Measurements from ENCODE around the gene FTSJ1.

DNA sequence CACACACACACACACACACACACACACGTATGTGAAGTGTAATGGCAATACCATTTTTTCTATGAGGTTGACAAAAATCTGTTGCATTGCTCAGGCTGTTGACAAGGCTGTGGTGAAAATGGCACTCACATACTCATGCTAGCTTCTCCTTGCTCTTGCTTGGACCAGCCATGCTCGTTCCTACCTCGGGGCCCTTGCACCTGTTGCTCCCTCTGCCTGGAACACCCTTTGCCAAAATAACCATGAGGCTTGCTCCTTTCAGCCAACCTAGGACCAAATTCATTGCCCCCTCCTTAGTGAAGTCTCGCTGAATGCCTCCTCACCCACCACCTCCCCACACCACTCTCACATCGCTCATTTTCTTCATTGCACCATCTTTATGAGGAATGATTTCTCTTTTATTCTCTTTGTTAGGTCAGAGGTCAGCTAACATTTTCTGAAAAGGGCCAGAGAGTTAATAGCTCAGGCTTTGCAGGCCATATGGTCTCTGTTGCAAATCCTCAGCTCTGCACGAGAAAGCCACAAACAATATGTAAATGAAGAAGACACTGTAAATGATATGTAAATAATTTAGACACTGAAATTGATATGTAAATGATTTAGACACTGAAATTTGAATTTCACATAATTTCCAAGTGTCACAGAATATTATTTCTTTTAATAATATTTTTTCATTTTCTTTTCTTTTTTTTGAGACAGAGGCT lies 19.2 kb upstream of the FTSJ1 start:
- TF ChIP-seq, protein P1, sequence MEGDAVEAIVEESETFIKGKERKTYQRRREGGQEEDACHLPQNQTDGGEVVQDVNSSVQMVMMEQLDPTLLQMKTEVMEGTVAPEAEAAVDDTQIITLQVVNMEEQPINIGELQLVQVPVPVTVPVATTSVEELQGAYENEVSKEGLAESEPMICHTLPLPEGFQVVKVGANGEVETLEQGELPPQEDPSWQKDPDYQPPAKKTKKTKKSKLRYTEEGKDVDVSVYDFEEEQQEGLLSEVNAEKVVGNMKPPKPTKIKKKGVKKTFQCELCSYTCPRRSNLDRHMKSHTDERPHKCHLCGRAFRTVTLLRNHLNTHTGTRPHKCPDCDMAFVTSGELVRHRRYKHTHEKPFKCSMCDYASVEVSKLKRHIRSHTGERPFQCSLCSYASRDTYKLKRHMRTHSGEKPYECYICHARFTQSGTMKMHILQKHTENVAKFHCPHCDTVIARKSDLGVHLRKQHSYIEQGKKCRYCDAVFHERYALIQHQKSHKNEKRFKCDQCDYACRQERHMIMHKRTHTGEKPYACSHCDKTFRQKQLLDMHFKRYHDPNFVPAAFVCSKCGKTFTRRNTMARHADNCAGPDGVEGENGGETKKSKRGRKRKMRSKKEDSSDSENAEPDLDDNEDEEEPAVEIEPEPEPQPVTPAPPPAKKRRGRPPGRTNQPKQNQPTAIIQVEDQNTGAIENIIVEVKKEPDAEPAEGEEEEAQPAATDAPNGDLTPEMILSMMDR (IDR thresholded peaks at IDR 0.05): no peak
- TF ChIP-seq EZH2 (IDR thresholded peaks at IDR 0.05) (no peak), EZH2phosphoT487 (IDR thresholded peaks at IDR 0.05) (no peak)

Data from neural progenitor cell (in vitro differentiated cells).